ENCODE results near the gene GHSR.

Gene GHSR

DNA sequence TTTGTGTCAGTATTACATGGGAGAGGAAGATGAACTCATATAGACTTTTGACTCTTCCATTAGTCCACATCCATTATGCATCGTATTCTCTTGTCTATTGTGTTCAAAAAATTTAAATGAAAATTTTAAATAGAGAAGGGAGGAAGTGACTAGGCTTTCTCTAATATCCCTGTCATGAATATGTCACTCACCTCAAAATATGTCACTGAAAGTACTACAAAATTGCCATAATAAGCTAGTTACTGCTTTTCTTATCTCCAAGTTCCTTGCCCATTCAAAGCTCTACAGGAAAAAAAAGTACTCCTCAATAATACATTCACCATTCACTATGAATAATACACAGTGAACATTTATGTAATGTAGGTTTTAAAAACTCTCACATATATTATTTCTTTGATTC lies 22.3 kb upstream of the GHSR start:
- TF ChIP-seq, protein P1, sequence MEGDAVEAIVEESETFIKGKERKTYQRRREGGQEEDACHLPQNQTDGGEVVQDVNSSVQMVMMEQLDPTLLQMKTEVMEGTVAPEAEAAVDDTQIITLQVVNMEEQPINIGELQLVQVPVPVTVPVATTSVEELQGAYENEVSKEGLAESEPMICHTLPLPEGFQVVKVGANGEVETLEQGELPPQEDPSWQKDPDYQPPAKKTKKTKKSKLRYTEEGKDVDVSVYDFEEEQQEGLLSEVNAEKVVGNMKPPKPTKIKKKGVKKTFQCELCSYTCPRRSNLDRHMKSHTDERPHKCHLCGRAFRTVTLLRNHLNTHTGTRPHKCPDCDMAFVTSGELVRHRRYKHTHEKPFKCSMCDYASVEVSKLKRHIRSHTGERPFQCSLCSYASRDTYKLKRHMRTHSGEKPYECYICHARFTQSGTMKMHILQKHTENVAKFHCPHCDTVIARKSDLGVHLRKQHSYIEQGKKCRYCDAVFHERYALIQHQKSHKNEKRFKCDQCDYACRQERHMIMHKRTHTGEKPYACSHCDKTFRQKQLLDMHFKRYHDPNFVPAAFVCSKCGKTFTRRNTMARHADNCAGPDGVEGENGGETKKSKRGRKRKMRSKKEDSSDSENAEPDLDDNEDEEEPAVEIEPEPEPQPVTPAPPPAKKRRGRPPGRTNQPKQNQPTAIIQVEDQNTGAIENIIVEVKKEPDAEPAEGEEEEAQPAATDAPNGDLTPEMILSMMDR (conservative IDR thresholded peaks at IDR 0.05; ENCODE audit: low read depth, low read length) = no peak
- no peak overlapping the region for H3K4me3 ChIP-seq (ENCODE audit: low read length)
- no peak for DNase-seq (ENCODE audit: low read depth)

DNA sequence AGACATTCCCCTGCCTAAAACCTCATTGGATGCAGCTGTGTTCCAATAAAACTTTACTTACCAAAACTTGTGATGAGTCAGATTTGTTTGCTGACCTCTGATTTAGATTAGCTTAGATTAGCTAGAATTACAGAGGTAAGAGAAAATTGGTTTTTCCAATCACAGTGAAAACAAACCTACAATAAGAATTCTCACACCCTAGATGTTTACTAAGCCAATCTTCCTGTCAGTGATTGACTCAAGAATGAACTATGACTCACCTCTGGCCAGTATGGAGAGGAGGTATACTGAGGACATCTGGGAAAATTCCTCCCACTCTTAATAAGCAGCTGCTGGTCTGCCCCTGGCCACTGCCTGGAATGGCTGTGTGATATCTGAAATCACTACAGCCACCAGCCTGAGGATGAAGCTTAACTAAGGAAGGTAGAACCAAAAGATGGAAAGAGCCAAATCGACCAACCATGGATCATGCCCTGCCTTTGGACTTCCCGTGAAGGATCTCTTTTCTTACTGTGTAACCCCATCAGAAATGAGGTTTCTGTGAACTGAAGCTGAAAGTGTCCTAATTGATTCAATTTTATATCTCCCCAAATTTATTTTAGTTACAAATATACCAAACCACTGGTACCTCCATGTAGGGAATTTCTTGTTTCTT lies 19.0 kb upstream of the GHSR start:
- no peak overlapping the region for H3K4me3 ChIP-seq (ENCODE audit: low read length)
- peak; percentile 70 for DNase-seq (ENCODE audit: low read depth)
- TF ChIP-seq, protein P1 (conservative IDR thresholded peaks at IDR 0.05; ENCODE audit: low read depth, low read length) = no peak

DNA sequence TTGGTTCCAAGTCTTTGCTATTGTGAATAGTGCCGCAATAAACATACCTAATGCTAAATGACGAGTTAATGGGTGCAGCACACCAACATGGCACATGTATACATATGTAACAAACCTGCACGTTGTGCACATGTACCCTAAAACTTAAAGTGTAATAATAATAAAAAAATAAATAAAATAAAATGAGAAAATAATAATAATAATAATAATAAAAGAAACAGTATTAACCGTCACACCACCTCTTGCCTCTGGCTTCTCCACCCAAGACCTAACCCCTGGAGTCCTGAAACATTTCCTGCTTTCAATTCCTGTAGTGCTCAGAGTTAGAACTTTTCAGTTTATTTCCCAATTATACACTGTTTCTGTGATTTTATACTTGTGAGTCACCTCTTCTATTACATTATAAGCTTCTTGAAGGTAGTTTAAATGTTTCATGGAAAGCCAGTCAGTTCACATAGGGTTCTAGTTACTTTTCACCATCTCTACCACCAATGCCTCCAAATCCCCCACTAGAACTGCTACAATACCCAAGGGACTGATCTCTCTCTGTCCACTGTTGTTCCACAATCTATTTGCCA lies 18.4 kb upstream of the GHSR start:
- DNase-seq (ENCODE audit: low read depth) = no peak
- TF ChIP-seq, protein P1 (conservative IDR thresholded peaks at IDR 0.05; ENCODE audit: low read depth, low read length) = no peak
- no peak overlapping the region for H3K4me3 ChIP-seq (ENCODE audit: low read length)

DNA sequence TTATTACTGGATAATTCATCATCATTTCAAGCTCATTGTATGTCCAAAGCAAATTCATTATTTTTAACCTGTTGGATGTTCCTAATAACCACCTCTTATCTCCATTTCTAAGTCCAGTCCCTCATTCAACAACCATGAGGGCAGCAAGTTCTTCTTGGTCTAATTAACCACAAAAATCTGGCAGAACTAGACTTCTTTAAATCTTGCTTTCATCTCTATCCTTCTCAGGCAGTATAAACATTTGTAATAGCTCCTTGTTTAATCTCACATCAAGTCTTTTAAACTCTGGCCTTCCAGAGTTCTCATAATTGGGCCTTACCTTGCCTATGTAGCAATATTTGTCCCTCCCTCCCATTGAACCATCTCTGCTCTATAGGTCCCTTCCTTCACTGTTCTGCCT lies 17.0 kb upstream of the GHSR start:
- no peak for DNase-seq (ENCODE audit: low read depth)
- TF ChIP-seq, protein P1 (conservative IDR thresholded peaks at IDR 0.05; ENCODE audit: low read depth, low read length) = no peak

DNA sequence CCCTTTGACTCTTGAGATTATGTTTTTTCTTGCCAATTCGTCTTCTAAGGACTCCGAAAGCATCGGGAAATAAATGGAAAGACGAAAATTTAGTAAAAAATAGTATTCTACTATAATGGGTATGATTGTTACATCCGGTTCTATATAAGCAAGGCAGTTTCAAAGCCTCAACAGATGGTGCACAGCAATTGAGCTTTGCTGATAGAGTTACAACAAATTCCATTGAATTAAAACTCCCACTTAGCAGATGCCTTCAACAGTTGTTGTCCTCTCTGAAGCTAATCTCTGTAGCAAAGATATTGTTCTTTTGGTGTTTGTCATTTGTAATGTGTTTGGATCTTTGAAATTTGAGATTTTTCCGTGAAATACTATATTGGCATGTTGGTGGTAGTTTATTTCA lies 16.1 kb upstream of the GHSR start:
- DNase-seq (ENCODE audit: low read depth) = no peak
- TF ChIP-seq, protein P1 (conservative IDR thresholded peaks at IDR 0.05; ENCODE audit: low read depth, low read length) = no peak
- H3K4me3 ChIP-seq (ENCODE audit: low read length) = no peak overlapping the region

More for the DNA sequence above, 17.0 kb upstream of the GHSR start:
- H3K4me3 ChIP-seq (ENCODE audit: low read length) = no peak overlapping the region

DNA sequence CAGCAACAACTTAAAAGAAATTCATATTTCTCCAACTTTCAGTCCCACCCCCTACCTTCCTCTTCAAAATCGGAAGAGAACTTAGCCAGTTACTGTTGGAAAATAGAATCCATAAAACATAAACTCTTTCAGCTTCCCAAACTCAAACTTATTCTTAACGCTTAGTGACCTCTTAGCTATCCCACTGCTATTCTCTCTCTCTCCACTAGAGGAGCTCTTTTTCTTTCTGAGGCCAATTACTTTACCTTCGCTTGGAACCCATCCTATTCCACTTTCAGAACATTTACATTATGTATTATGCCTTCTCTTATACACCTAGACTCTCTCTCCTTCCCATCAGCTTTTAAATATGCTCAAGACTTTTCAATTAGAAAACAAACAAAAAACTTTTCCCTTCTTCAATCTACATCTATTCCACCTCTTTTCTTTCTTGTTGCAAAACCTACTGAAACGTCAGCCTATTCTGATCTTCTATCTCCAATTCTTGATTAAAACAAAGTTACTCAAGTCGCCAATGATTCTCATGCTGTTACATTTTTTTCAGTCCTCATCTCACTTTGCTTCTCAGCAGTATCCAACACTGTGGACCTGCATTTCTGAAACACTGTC lies 13.4 kb upstream of the GHSR start:
- no peak overlapping the region for H3K4me3 ChIP-seq (ENCODE audit: low read length)
- TF ChIP-seq, protein P1 (conservative IDR thresholded peaks at IDR 0.05; ENCODE audit: low read depth, low read length) = peak; percentile 92
- no peak for DNase-seq (ENCODE audit: low read depth)

DNA sequence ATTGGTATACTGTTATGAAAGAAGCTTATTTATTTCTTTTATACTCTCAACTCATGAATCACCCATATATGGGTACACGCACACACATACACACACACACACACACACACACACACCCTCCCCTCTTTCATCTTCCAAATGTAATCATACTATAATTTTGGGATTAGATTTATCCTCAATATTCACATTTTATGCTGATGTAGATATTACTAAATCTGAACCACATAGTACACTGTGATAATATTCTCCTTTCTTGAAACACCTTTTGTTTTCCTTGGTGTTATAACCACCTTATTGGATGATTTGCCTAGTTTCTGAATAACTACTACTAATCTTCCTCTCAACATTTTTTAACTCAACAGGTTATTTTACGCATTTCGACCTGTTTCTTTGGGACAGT lies 8.1 kb upstream of the GHSR start:
- H3K4me3 ChIP-seq (ENCODE audit: low read length) = no peak overlapping the region
- TF ChIP-seq, protein P1 (conservative IDR thresholded peaks at IDR 0.05; ENCODE audit: low read depth, low read length) = no peak
- DNase-seq (ENCODE audit: low read depth) = no peak
